ENCODE measurements around the gene ROR1.
"Not testable (repeated sequence)": the region's sequence is repeated elsewhere in the genome, so short reads cannot be mapped to it uniquely, and the experiment has no call there.

Gene ROR1

GRCh38 chr1:64098846-64099582 is 325.2 kb downstream of the ROR1 start:
- no peaks in the 10 kb centered on the region for H3K36me3 ChIP-seq (ENCODE audit: control insufficient read depth, insufficient read depth, low read length)
- no peak overlapping the region for H3K4me3 ChIP-seq (replicated peaks; ENCODE audit: low read depth, low read length)
- no peak for DNase-seq (ENCODE audit: extremely low read depth, insufficient read length)
- H3K27me3 ChIP-seq (replicated peaks; ENCODE audit: control insufficient read depth, insufficient read depth, low read length) = no peaks in the 10 kb centered on the region
- no peak for TF ChIP-seq CTCF (IDR thresholded peaks at IDR 0.05; ENCODE audit: insufficient read depth, low read length, poor library complexity, severe bottlenecking)

- Histone ChIP-seq H3K27me3 (replicated peaks; ENCODE audit: control insufficient read depth, insufficient read depth, low read length) (no peaks in the 10 kb centered on the region), H3K36me3 (ENCODE audit: control insufficient read depth, insufficient read depth, low read length) (no peaks in the 10 kb centered on the region), H3K4me3 (replicated peaks; ENCODE audit: low read depth, low read length) (no peak overlapping the region)
- no peak for DNase-seq (ENCODE audit: extremely low read depth, insufficient read length)
- TF ChIP-seq CTCF (IDR thresholded peaks at IDR 0.05; ENCODE audit: insufficient read depth, low read length, poor library complexity, severe bottlenecking) = no peak
Measured at GRCh38 chr1:64100791-64101190, 327.0 kb downstream of the ROR1 start.

- DNase-seq (ENCODE audit: extremely low read depth, insufficient read length); H3K36me3 ChIP-seq (ENCODE audit: control insufficient read depth, insufficient read depth, low read length); H3K27me3 ChIP-seq (replicated peaks; ENCODE audit: control insufficient read depth, insufficient read depth, low read length); H3K4me3 ChIP-seq (replicated peaks; ENCODE audit: low read depth, low read length): not testable (repeated sequence)
Measured at GRCh38 chr1:64104585-64104984, 330.8 kb downstream of the ROR1 start.

GRCh38 chr1:64107118-64107519 is 333.3 kb downstream of the ROR1 start:
- DNase-seq (ENCODE audit: extremely low read depth, insufficient read length) = no peak
- no peak for TF ChIP-seq CTCF (IDR thresholded peaks at IDR 0.05; ENCODE audit: insufficient read depth, low read length, poor library complexity, severe bottlenecking)
- Histone ChIP-seq H3K36me3 (ENCODE audit: control insufficient read depth, insufficient read depth, low read length) (no peaks in the 10 kb centered on the region), H3K27me3 (replicated peaks; ENCODE audit: control insufficient read depth, insufficient read depth, low read length) (no peaks in the 10 kb centered on the region; the same call in 1 of the 2 replicates), H3K4me3 (replicated peaks; ENCODE audit: low read depth, low read length) (no peak overlapping the region)

GRCh38 chr1:64107632-64108031 is 333.8 kb downstream of the ROR1 start:
- no peak for TF ChIP-seq CTCF (IDR thresholded peaks at IDR 0.05; ENCODE audit: insufficient read depth, low read length, poor library complexity, severe bottlenecking)
- Histone ChIP-seq H3K27me3 (replicated peaks; ENCODE audit: control insufficient read depth, insufficient read depth, low read length) (no peaks in the 10 kb centered on the region; the same call in 1 of the 2 replicates), H3K4me3 (replicated peaks; ENCODE audit: low read depth, low read length) (no peak overlapping the region), H3K36me3 (ENCODE audit: control insufficient read depth, insufficient read depth, low read length) (no peaks in the 10 kb centered on the region)
- no peak for DNase-seq (ENCODE audit: extremely low read depth, insufficient read length)

GRCh38 chr1:64110924-64111777 is 337.3 kb downstream of the ROR1 start:
- H3K4me3 ChIP-seq (replicated peaks; ENCODE audit: low read depth, low read length) = no peak overlapping the region
- TF ChIP-seq CTCF (IDR thresholded peaks at IDR 0.05; ENCODE audit: insufficient read depth, low read length, poor library complexity, severe bottlenecking) = no peak
- no peaks in the 10 kb centered on the region for H3K36me3 ChIP-seq (ENCODE audit: control insufficient read depth, insufficient read depth, low read length)
- DNase-seq (ENCODE audit: extremely low read depth, insufficient read length) = no peak
- H3K27me3 ChIP-seq (replicated peaks; ENCODE audit: control insufficient read depth, insufficient read depth, low read length) = no peaks in the 10 kb centered on the region; the same call in 1 of the 2 replicates

All from GM06990 (cell line).